CD8-positive, alpha-beta memory T cell (primary cell): ENCODE results near the gene CYS1. TPM values are rescaled to one million over a fixed set of nuclear protein-coding genes. Genes with fewer than 3 reads are reported as not detected.

ENCODE experiments used
- CTCF ChIA-PET: fragments of 350-600 bp; sonication (Branson Sonifier 250); formaldehyde crosslinking; loops from one replicate; lab custom pipeline; 2021; ENCODE audit warnings: antibody characterized with exemption; lab: Charles Lee
- POLR2A ChIA-PET: fragments of 350-600 bp; sonication (Branson Sonifier 250); formaldehyde crosslinking; loops from one replicate; lab custom pipeline; 2021; ENCODE audit warnings: antibody characterized with exemption; lab: Charles Lee
- DNase-seq, 5 donors: peaks; one replicate each; pipeline versions ENCODE4 v3.0.0 to v3.0.0-alpha.2; 2020 to 2022; ENCODE audit warnings: mixed read lengths in 1 of 5
- H3K27ac ChIP-seq: one replicate; pipeline ENCODE4 v1.7.0; 2013; ENCODE audit warnings: low read depth, mild to moderate bottlenecking, low read length, moderate library complexity
- H3K27me3 ChIP-seq: 2 replicates; pipeline ENCODE4 v1.7.0; 2013; ENCODE audit warnings: low read length, mild to moderate bottlenecking; ENCODE audit not compliant: insufficient read depth, poor library complexity, severe bottlenecking
- H3K36me3 ChIP-seq: 2 replicates; pipeline ENCODE4 v1.7.0; 2013; ENCODE audit warnings: mild to moderate bottlenecking, low read length, moderate library complexity; ENCODE audit not compliant: insufficient read depth
- H3K4me1 ChIP-seq: 2 replicates; pipeline ENCODE4 v1.7.0; 2013; ENCODE audit warnings: mild to moderate bottlenecking, low read length, moderate library complexity; ENCODE audit not compliant: insufficient read depth
- H3K4me3 ChIP-seq: 2 replicates; pipeline ENCODE4 v1.7.0; 2013; ENCODE audit warnings: mild to moderate bottlenecking, low read length
- H3K9me3 ChIP-seq: 2 replicates; pipeline ENCODE4 v1.7.0; 2013; ENCODE audit warnings: mild to moderate bottlenecking, low read length
- H3K27ac Mint-ChIP-seq, 8 donors: one replicate each; pipeline ENCODE4 v1.8.0; 2020 to 2021; ENCODE audit warnings: mixed read lengths in 8 of 8, mild to moderate bottlenecking in 6 of 8, inconsistent platforms in 3 of 8, moderate library complexity in 3 of 8
- H3K27me3 Mint-ChIP-seq, 2 donors: one replicate each; pipeline ENCODE4 v1.8.0; 2020 to 2021; ENCODE audit warnings: mixed read lengths in 2 of 2, mild to moderate bottlenecking in 1 of 2, moderate library complexity in 1 of 2
- H3K36me3 Mint-ChIP-seq, 3 donors: one replicate each; pipeline ENCODE4 v1.8.0; 2020 to 2021; ENCODE audit warnings: mixed read lengths in 3 of 3, inconsistent platforms in 1 of 3, mild to moderate bottlenecking in 1 of 3
- H3K4me1 Mint-ChIP-seq, 3 donors: one replicate each; pipeline ENCODE4 v1.8.0; 2020 to 2021; ENCODE audit warnings: mixed read lengths in 3 of 3, inconsistent platforms in 1 of 3, mild to moderate bottlenecking in 1 of 3
- H3K4me3 Mint-ChIP-seq, 7 donors: one replicate each; pipeline ENCODE4 v1.8.0; 2020 to 2021; ENCODE audit warnings: mixed read lengths in 7 of 7, mild to moderate bottlenecking in 6 of 7, moderate library complexity in 4 of 7, inconsistent platforms in 2 of 7
- H3K9me3 Mint-ChIP-seq, 5 donors: one replicate each; pipeline ENCODE4 v1.8.0; 2020 to 2022; ENCODE audit warnings: mixed read lengths in 5 of 5, mild to moderate bottlenecking in 3 of 5, moderate library complexity in 2 of 5, inconsistent platforms in 1 of 5
- polyA plus RNA-seq: library from polyadenylated mRNA; unstranded; fragments of 300-500 nt; fragmentation: Illumina TruSeq; gene quantifications from one replicate; pipeline ENCODE4 v1.2.3, GENCODE V29; 2021
- total RNA-seq, 2 experiments: library from RNA; stranded (reverse); gene quantifications; one replicate each; pipeline ENCODE4 v1.2.3, GENCODE V29; 2021

CYS1 gene
- total and polyA plus RNA-seq, 3 experiments from 2014 or later = 0.07 to 0.20 (median 0.09) TPM

DNA sequence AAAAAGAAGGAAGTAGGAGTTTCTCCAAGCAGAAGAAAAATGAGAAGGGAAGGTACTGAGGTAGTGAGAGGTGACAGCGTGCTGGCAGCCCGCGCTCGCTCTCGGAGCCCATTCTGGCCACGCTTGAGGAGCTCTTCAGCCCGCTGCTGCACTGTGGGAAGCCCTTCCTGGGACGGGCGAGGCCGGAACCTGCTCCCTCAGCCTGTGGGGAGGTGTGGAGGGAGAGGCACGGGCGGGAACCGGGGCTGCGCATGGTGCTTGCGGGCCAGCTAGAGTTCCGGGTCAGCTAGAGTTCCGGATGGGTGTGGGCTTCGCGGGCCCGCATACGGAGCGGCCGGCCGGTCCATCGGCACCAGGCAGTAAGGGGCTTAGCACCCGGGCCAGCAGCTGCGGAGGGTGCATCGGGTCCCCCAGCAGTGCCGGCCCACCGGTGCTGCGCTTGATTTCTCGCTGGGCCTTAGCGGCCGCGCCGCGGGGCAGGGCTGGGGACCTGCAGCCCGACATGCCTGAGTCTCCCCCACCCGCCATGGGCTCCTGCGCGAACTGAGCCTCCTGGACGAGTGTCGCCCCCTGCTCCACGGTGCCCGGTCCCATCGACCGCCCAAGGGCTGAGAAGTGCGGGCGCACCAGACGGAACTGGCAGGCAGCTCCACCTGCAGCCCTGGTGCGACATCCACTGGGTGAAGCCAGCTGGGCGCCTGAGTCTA lies 11.1 kb upstream of the CYS1 start:
- Histone ChIP-seq H3K27me3 (peaks cover 22% of the 10 kb centered on the region), H3K4me3 (no peak overlapping the region), H3K4me1 (no peaks in the 10 kb centered on the region), H3K36me3 (no peaks in the 10 kb centered on the region), H3K27ac (no peak overlapping the region), H3K9me3 (no peaks in the 10 kb centered on the region)
- Mint-ChIP-seq H3K4me3 (peak overlapping the region; percentile 43 to 75 (median 70)), H3K27me3 (peaks cover 50 to 81% of the 10 kb centered on the region in 2 donors), H3K36me3 (no peaks in the 10 kb centered on the region), H3K9me3 (peaks cover 0 to 7% (median 5%) of the 10 kb centered on the region in 5 donors), H3K27ac (no peak overlapping the region), H3K4me1 (peaks cover 4 to 5% (median 5%) of the 10 kb centered on the region in 3 donors)
- DNase-seq = peak in 1 of 5 donors; percentile 10
- CTCF ChIA-PET = interaction anchor here (0.7 to 3.6 kb wide), 5 partner anchors 11 to 107 kb away, joined by 3 to 22 read pairs (median 3); no protein-coding TSS in a partner anchor
- POLR2A ChIA-PET = no interaction called here

DNA sequence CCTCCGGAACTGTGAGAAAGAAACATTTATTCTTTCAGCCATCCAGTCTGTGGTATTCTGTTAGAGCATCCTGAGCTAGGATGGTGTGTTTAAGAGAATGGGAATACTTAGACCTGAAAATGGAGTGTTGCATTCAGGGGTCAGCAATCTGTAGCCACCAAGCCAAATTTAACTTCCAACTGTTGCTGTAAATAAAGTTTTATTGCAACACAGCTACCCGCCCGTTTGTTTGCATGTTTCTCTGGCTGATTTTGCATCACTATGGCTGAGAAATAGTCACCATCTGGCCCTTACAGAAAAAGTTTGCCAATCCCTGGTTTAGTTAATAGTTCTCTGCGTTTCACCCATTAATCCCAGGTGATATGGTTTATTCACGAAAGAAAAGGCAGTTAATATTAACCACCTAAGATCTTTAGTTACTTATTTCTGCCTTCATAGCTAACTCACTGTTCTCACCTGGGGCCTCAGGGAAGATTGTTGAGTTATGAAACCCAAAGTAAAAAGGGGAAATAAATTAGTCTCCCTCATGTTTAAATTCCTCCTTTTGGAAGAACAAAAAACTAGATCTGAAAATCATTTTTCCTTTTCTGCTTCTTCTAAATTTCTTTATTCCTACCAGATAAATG lies 9.5 kb upstream of the CYS1 start:
- H3K4me3 ChIP-seq = no peak overlapping the region
- Mint-ChIP-seq H3K36me3 (no peaks in the 10 kb centered on the region), H3K9me3 (peaks cover 0 to 7% (median 5%) of the 10 kb centered on the region in 5 donors), H3K27me3 (peaks cover 60 to 81% of the 10 kb centered on the region in 2 donors), H3K4me1 (peaks cover 4 to 5% (median 5%) of the 10 kb centered on the region in 3 donors), H3K27ac (no peak overlapping the region), H3K4me3 (no peak overlapping the region)
- no peaks in the 10 kb centered on the region for H3K36me3 ChIP-seq
- H3K9me3 ChIP-seq = no peaks in the 10 kb centered on the region
- ChIA-PET CTCF (interaction anchor here (1.0 to 3.6 kb wide), 3 partner anchors 12 to 19 kb away, joined by 4 to 22 read pairs (median 5); no protein-coding TSS in a partner anchor), POLR2A (no interaction called here)
- H3K4me1 ChIP-seq = no peaks in the 10 kb centered on the region
- DNase-seq = no peak
- H3K27me3 ChIP-seq = peaks cover 31% of the 10 kb centered on the region
- no peak overlapping the region for H3K27ac ChIP-seq

GRCh38 chr2:10087360-10087759 lies 7.1 kb upstream of the CYS1 start:
- Mint-ChIP-seq H3K9me3 (peaks cover 0 to 7% (median 5%) of the 10 kb centered on the region in 5 donors), H3K27ac (no peak overlapping the region), H3K4me3 (no peak overlapping the region), H3K36me3 (no peaks in the 10 kb centered on the region), H3K27me3 (peaks cover 57 to 83% of the 10 kb centered on the region in 2 donors), H3K4me1 (peaks cover 4 to 5% (median 5%) of the 10 kb centered on the region in 3 donors)
- no peak overlapping the region for H3K4me3 ChIP-seq
- H3K27me3 ChIP-seq = peaks cover 39% of the 10 kb centered on the region
- H3K36me3 ChIP-seq = no peaks in the 10 kb centered on the region
- DNase-seq = no peak
- H3K4me1 ChIP-seq = no peaks in the 10 kb centered on the region
- no peak overlapping the region for H3K27ac ChIP-seq
- ChIA-PET CTCF (interaction anchor here (1.3 to 2.6 kb wide), 4 partner anchors 10 to 348 kb away, joined by 3 to 12 read pairs (median 5); no protein-coding TSS in a partner anchor), POLR2A (no interaction called here)
- H3K9me3 ChIP-seq = no peaks in the 10 kb centered on the region

DNA sequence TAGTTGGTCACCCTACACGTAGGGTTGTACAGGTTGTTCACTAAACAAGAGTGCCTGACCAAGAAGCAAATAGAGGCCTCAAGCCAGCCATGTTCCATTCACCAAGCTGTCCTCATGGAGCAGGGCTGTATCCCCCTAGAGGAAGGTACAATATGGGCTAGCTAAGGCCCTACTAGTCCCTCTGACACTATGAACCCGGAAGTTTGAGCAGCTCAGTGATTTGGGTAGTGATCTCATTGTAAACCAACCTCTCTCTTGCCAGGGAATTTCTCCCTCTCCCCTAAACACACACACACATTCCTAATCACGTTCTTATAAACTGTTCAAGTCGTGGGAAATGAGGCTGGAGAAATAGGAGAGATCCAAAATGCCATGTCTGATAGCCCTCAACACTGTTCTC lies 6.7 kb upstream of the CYS1 start:
- peaks cover 42% of the 10 kb centered on the region for H3K27me3 ChIP-seq
- no peak for DNase-seq
- H3K36me3 Mint-ChIP-seq = no peaks in the 10 kb centered on the region
- no peak overlapping the region for H3K27ac ChIP-seq
- ChIA-PET POLR2A (no interaction called here), CTCF (interaction anchor here (1.3 to 2.6 kb wide), 4 partner anchors 11 to 348 kb away, joined by 3 to 12 read pairs (median 5); no protein-coding TSS in a partner anchor)
- no peaks in the 10 kb centered on the region for H3K36me3 ChIP-seq
- H3K9me3 Mint-ChIP-seq = peaks cover 0 to 3% (median under 1%) of the 10 kb centered on the region in 5 donors
- H3K9me3 ChIP-seq = no peaks in the 10 kb centered on the region
- no peaks in the 10 kb centered on the region for H3K4me1 ChIP-seq
- peaks cover 56 to 80% of the 10 kb centered on the region in 2 donors for H3K27me3 Mint-ChIP-seq
- no peak overlapping the region for H3K27ac Mint-ChIP-seq
- H3K4me3 Mint-ChIP-seq = no peak overlapping the region
- peaks cover 4 to 5% (median 4%) of the 10 kb centered on the region in 3 donors for H3K4me1 Mint-ChIP-seq
- H3K4me3 ChIP-seq = no peak overlapping the region

DNA sequence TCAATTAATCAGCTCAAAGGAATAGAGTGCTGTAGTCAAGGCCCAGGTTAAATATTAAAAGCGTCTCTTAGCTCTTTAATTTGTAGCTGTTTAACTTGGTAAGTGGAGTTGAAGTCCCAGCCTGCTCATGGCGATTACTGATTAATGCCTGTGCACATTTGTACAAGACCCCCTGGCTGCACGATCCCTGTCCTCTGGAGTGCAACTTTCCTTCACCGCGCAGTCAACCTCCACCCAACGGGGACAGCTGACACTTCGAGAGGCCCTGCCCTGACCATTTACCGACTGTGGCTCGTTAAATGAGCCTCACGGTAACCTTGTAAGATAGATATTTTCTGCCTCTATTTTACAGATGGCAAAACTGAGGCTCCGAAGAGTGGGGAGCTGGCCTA lies 5.5 kb upstream of the CYS1 start:
- ChIA-PET POLR2A (interaction anchor here (0.5 kb wide), 1 partner anchor 364 kb away, joined by 4 read pairs; no protein-coding TSS in a partner anchor), CTCF (interaction anchor here (1.0 to 2.1 kb wide), 4 partner anchors 11 to 349 kb away, joined by 3 to 12 read pairs (median 7); no protein-coding TSS in a partner anchor)
- Mint-ChIP-seq H3K4me1 (peaks cover 8% of the 10 kb centered on the region in 3 donors), H3K9me3 (no peaks in the 10 kb centered on the region), H3K27ac (no peak overlapping the region), H3K4me3 (no peak overlapping the region), H3K27me3 (peaks cover 63 to 81% of the 10 kb centered on the region in 2 donors), H3K36me3 (no peaks in the 10 kb centered on the region)
- Histone ChIP-seq H3K27ac (no peak overlapping the region), H3K27me3 (peaks cover 48% of the 10 kb centered on the region), H3K9me3 (no peaks in the 10 kb centered on the region), H3K36me3 (no peaks in the 10 kb centered on the region), H3K4me3 (no peak overlapping the region), H3K4me1 (peaks cover 9% of the 10 kb centered on the region)
- no peak for DNase-seq

DNA sequence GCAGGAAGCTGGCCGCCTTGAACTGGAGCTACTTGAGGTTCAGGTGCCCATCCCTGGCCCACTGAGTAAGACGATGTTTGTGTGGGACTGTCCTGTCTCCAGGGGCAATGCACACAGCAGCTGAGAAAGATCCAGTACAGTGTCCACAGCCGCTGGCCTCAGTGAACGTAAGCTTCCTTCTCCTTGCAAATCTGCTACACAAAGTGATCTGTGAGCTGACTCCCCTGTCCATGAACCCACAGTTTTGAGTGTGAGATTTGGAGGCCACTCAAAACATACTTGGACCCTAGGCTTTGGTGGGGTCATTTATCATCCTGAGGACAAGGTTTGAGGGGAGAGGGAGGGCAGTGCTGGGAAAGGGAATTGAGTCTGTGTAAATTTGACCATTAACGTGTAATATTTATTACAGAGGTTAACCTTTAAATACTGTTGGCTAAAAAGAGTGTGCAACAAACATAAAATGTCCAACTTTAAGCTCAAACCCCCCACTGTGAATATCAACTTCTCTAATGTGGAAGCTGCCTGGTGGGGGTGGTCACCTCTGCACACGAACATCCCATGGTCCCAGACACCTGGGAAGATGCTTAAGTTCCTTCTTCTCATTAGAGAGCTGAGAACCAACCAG lies 4.9 kb upstream of the CYS1 start:
- DNase-seq = no peak
- ChIA-PET POLR2A (interaction anchor here (0.5 kb wide), 1 partner anchor 364 kb away, joined by 4 read pairs; no protein-coding TSS in a partner anchor), CTCF (interaction anchor here (1.0 to 2.1 kb wide), 5 partner anchors 9 to 350 kb away, joined by 3 to 12 read pairs (median 6); no protein-coding TSS in a partner anchor)
- no peaks in the 10 kb centered on the region for H3K9me3 Mint-ChIP-seq
- no peak overlapping the region for H3K27ac Mint-ChIP-seq
- no peak overlapping the region for H3K27ac ChIP-seq
- H3K9me3 ChIP-seq = no peaks in the 10 kb centered on the region
- peaks cover 46% of the 10 kb centered on the region for H3K27me3 ChIP-seq
- peaks cover 8 to 10% (median 8%) of the 10 kb centered on the region in 3 donors for H3K4me1 Mint-ChIP-seq
- no peak overlapping the region for H3K4me3 Mint-ChIP-seq
- peaks cover 58 to 77% of the 10 kb centered on the region in 2 donors for H3K27me3 Mint-ChIP-seq
- H3K36me3 ChIP-seq = no peaks in the 10 kb centered on the region
- no peaks in the 10 kb centered on the region for H3K36me3 Mint-ChIP-seq
- no peak overlapping the region for H3K4me3 ChIP-seq
- H3K4me1 ChIP-seq = peaks cover 11% of the 10 kb centered on the region

DNA sequence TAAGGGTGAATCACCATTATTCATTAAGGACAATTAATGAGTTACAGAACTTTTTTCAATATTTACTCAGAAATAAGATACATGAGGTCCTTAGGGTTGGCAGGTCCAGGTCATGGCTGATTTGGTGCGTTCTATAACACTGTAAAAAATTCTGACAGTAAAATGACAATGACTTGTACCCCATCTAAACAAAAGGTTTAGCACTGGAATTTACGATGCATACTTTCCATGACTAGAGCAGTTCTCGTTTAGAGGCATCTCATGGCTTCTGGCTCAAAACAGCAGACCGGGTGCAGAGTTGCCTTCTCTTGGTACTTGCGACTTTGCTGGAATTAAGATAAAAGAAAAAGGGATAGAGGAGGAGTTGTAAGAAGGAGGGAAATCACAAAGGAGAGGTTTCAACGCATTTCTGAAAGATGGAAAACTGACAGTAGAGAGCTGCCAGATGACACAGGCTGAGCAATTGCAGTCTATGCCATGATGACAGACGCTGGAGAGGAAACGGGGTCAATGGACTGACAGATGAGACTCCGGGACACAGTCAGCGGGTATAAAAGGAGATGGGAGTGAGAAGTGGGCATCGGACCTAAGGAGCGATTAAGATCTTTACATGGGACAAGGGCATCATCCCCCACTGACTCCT lies 4.1 kb upstream of the CYS1 start:
- Histone ChIP-seq H3K9me3 (no peaks in the 10 kb centered on the region), H3K27me3 (peaks cover 47% of the 10 kb centered on the region), H3K4me3 (no peak overlapping the region), H3K36me3 (no peaks in the 10 kb centered on the region), H3K27ac (no peak overlapping the region), H3K4me1 (peaks cover 12% of the 10 kb centered on the region)
- ChIA-PET CTCF (interaction anchor here (1.0 to 4.2 kb wide), 5 partner anchors 10 to 351 kb away, joined by 3 to 33 read pairs (median 8); no protein-coding TSS in a partner anchor), POLR2A (no interaction called here)
- Mint-ChIP-seq H3K27ac (no peak overlapping the region), H3K36me3 (no peaks in the 10 kb centered on the region), H3K4me1 (peaks cover 8 to 11% (median 9%) of the 10 kb centered on the region in 3 donors), H3K4me3 (no peak overlapping the region), H3K9me3 (no peaks in the 10 kb centered on the region), H3K27me3 (peaks cover 51 to 69% of the 10 kb centered on the region in 2 donors)
- no peak for DNase-seq
